T-cell (primary cell): Measurements from ENCODE around the gene LRRC59. TPM values are rescaled to one million over a fixed set of nuclear protein-coding genes. Genes with fewer than 3 reads are reported as not detected.

ENCODE experiments used
- total RNA-seq, 35 experiments: library from RNA in 6 of 35; stranded (reverse) in 6 of 35; fragments of 120-200 nt in 1 of 35; gene quantifications; one replicate each; pipeline versions ENCODE4 v1.2.1 to v1.2.4 and lab custom pipeline; 2013 to 2026

The LRRC59 gene
- total RNA-seq, 5 donors from 2014 or later (not counting 1 experiment from before 2014, with no cell fraction given): 29.4 to 41.7 (median 33.1) TPM

Other genes starting within 250 kb of the LRRC59 start
- gene PPP1R9B, start 246.8 kb downstream of the LRRC59 start, total RNA-seq: 10 to 100 TPM; 69.5 to 95.9 (median 91.3) TPM
- gene SGCA, start 231.5 kb downstream of the LRRC59 start, total RNA-seq: under 1 TPM in 1 of 5 donors, not detected in 4; 0.33 TPM
- gene COL1A1, start 195.9 kb downstream of the LRRC59 start, total RNA-seq: 10 to 100 TPM in 2 of 5 donors, 1 to 10 TPM in 3; 4.1 to 21.0 (median 6.6) TPM
- not detected for gene TMEM92, start 123.1 kb downstream of the LRRC59 start, total RNA-seq
- 10 to 100 TPM; 20.4 to 44.4 (median 40.8) TPM for gene XYLT2, start 51.4 kb downstream of the LRRC59 start, total RNA-seq
- 10 to 100 TPM; 26.0 to 35.0 (median 31.2) TPM for gene MRPL27, start 24.3 kb downstream of the LRRC59 start, total RNA-seq
- 1 to 10 TPM in 4 of 5 donors, under 1 TPM in 1; 0.75 to 2.1 (median 1.4) TPM for gene EME1, start 24.3 kb downstream of the LRRC59 start, total RNA-seq
- gene ACSF2, start 28.7 kb upstream of the LRRC59 start, total RNA-seq: 10 to 100 TPM; 17.7 to 26.4 (median 21.3) TPM
- gene CHAD, start 71.4 kb upstream of the LRRC59 start, total RNA-seq: not detected
- 10 to 100 TPM; 61.2 to 80.9 (median 73.2) TPM for gene RSAD1, start 81.3 kb upstream of the LRRC59 start, total RNA-seq
- gene MYCBPAP, start 110.9 kb upstream of the LRRC59 start, total RNA-seq: 1 to 10 TPM in 4 of 5 donors, under 1 TPM in 1; 0.92 to 6.9 (median 4.7) TPM
- gene EPN3, start 135.2 kb upstream of the LRRC59 start, total RNA-seq: under 1 TPM in 2 of 5 donors, not detected in 3; 0.08 to 0.44 TPM
- gene SPATA20, start 149.7 kb upstream of the LRRC59 start, total RNA-seq: 10 to 100 TPM in 4 of 5 donors, 1 to 10 TPM in 1; 8.9 to 25.7 (median 20.3) TPM
- not detected for gene CACNA1G, start 163.2 kb upstream of the LRRC59 start, total RNA-seq
- 1 to 10 TPM in 3 of 5 donors, under 1 TPM in 1, not detected in 1; 0.75 to 2.2 (median 1.5) TPM for gene ABCC3, start 237.4 kb upstream of the LRRC59 start, total RNA-seq